Stimulated activated naive CD8-positive, alpha-beta T cell treated with anti-CD3 and anti-CD28 coated beads, Interleukin-15, Interleukin-2, amounts not matched to agents 100 ng/mL and 50 ng/mL, for 24 hours (primary cell): ENCODE measurements around the gene RTBDN.
"Not testable (repeated sequence)": the region's sequence is repeated elsewhere in the genome, so short reads cannot be mapped to it uniquely, and the experiment has no call there.

ENCODE experiments used
- H3K27ac Mint-ChIP-seq: one replicate; pipeline ENCODE4 v1.8.0; 2021; ENCODE audit warnings: mild to moderate bottlenecking, mixed read lengths
- H3K27me3 Mint-ChIP-seq: one replicate; pipeline ENCODE4 v1.8.0; 2021; ENCODE audit warnings: mixed read lengths
- H3K36me3 Mint-ChIP-seq: one replicate; pipeline ENCODE4 v1.8.0; 2021; ENCODE audit warnings: low read depth, mixed read lengths
- H3K4me1 Mint-ChIP-seq: one replicate; pipeline ENCODE4 v1.8.0; 2021; ENCODE audit warnings: low read depth, mixed read lengths
- H3K4me3 Mint-ChIP-seq: one replicate; pipeline ENCODE4 v1.8.0; 2021; ENCODE audit warnings: mild to moderate bottlenecking, mixed read lengths
- H3K9me3 Mint-ChIP-seq: one replicate; pipeline ENCODE4 v1.8.0; 2021; ENCODE audit warnings: mixed read lengths

RTBDN gene

DNA sequence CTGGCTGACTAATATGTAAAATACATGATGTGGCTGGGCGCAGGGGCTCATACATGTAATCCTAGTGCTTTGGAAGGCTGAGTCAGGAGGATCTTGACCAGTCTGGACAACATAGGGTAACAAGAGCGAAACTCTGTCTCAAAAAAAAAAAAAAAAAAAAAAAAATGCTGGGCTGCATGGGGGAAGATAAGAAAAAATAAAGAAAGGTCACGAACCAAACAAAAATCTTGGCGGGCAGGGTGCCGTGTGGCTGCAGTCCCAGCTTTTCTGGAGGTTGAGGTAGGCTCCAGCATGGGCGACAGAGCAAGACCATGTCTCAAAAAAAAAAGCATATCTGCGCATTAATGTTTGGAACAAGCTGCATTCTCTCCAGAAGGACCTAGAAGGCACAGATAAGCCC lies 19.3 kb downstream of the RTBDN start:
- Mint-ChIP-seq H3K27ac (no peak overlapping the region), H3K36me3 (peaks cover 21% of the 10 kb centered on the region), H3K4me1 (no peaks in the 10 kb centered on the region), H3K4me3 (no peak overlapping the region), H3K27me3 (no peaks in the 10 kb centered on the region), H3K9me3 (no peaks in the 10 kb centered on the region)

DNA sequence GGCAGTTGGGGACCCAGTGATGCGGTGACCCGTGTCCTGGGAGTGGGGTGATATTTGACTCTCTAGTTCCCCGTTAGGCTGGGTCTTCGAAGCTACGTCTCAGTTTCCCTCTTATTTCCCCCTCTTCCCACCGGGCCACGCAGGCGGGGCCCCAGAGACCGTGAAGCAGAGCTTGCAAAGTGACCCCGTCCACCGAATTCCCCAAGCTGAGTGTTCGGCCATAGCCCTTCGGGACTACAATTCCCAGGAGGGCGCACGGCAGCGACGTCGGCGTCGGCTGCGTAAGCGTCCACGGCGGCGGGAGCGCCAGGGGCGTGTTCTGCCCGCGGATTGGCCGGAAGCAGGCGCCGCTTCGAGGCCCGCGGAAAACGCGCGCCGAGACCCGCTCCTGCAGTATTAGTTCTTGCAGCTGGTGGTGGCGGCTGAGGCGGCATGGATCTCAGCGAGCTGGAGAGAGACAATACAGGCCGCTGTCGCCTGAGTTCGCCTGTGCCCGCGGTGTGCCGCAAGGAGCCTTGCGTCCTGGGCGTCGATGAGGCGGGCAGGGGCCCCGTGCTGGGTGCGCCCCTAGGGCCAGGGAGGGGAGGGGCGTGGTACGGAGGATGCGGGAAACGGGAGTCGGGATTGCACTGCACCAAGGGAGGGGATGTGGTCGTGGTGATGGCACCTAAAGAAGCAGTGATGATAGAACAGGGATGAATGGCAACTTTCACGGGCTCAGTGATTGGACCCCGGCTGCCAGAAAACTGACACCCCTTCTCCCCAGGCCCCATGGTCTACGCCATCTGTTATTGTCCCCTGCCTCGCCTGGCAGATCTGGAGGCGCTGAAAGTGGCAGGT lies 27.9 kb downstream of the RTBDN start, which contains the start of gene RNASEH2A:
Gene RNASEH2A (plus strand): TSS at position 343 of the 840 bp plus-strand sequence. CDS start 90 bp downstream, at position 433.
- Mint-ChIP-seq H3K27ac (peak within 1 kb of the TSS; percentile 92), H3K36me3 (peaks cover 17% of the 10 kb centered on the region), H3K27me3 (no peaks in the 10 kb centered on the region), H3K4me1 (peaks cover 22% of the 10 kb centered on the region), H3K9me3 (no peaks in the 10 kb centered on the region), H3K4me3 (peak within 1 kb of the TSS; percentile 95)

DNA sequence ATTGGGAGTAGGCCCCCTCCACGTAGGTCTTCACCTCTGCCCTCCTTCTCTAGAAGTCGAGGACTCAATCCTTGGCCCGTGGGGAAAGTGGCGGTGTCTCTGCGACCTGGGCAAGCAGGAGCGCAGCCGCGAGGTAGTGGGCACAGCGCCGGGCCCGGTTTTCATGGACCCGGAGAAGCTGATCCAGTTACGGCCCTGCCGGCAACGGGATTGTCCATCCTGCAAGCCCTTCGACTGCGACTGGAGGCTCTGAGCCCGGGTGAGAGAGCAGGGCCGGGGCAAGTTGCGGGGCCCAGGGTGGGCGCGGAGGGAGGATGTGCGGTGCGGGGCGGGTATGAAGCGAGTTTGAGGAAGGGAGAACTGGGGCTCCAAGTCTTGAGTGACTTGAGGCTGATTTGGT lies 30.3 kb downstream of the RTBDN start:
- no peak overlapping the region for H3K4me3 Mint-ChIP-seq
- no peak overlapping the region for H3K27ac Mint-ChIP-seq

GRCh38 chr19:12802267-12803106 lies 31.9 kb downstream of the RTBDN start:
- peak overlapping the region; percentile 89 for H3K4me3 Mint-ChIP-seq
- H3K9me3 Mint-ChIP-seq: no peaks in the 10 kb centered on the region
- peaks cover 15% of the 10 kb centered on the region for H3K36me3 Mint-ChIP-seq
- peaks cover 25% of the 10 kb centered on the region for H3K4me1 Mint-ChIP-seq
- H3K27me3 Mint-ChIP-seq: no peaks in the 10 kb centered on the region
- peak overlapping the region; percentile 51 for H3K27ac Mint-ChIP-seq

More for the DNA sequence above, 30.3 kb downstream of the RTBDN start:
- H3K4me1 Mint-ChIP-seq: peaks cover 29% of the 10 kb centered on the region
- peaks cover 23% of the 10 kb centered on the region for H3K36me3 Mint-ChIP-seq
- H3K27me3 Mint-ChIP-seq: no peaks in the 10 kb centered on the region
- H3K9me3 Mint-ChIP-seq: no peaks in the 10 kb centered on the region

- no peaks in the 10 kb centered on the region for H3K9me3 Mint-ChIP-seq
- H3K4me3 Mint-ChIP-seq: peak within 1 kb of the TSS; percentile 89
- H3K36me3 Mint-ChIP-seq: peaks cover 12% of the 10 kb centered on the region
- peaks cover 25% of the 10 kb centered on the region for H3K4me1 Mint-ChIP-seq
- no peaks in the 10 kb centered on the region for H3K27me3 Mint-ChIP-seq
- peak within 1 kb of the TSS; percentile 83 for H3K27ac Mint-ChIP-seq
Observed at GRCh38 chr19:12801466-12802266, 32.7 kb downstream of the RTBDN start, which contains the start of the genes PRDX2 and THSD8. Gene PRDX2, minus strand, starts transcription at chr19:12801800. Its CDS starts 539 bp downstream, at chr19:12801261. Gene THSD8, plus strand, starts transcription at chr19:12802069. Its CDS starts 3 bp downstream, at chr19:12802072.

- Mint-ChIP-seq H3K36me3 (peaks cover 10% of the 10 kb centered on the region), H3K9me3 (no peaks in the 10 kb centered on the region), H3K4me1 (peaks cover 25% of the 10 kb centered on the region), H3K27me3 (no peaks in the 10 kb centered on the region), H3K27ac (peak overlapping the region; percentile 83), H3K4me3 (peak overlapping the region; percentile 89)
Observed at GRCh38 chr19:12800923-12801465, 33.4 kb downstream of the RTBDN start.

DNA sequence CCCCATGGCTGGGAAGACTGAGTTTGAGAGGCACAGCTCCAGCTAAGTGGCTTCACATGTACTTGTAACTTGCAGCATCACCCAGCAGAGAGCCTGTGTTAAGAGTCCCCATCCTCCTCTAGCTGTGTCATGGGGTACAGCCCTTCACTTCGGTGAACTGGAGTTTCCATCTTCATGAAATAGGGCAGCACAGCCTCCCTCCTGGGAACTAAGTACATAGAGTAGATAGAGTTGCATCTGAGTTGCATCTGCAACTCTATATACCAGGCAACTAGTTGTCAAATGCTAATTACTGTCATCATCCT lies 34.0 kb downstream of the RTBDN start:
- no peaks in the 10 kb centered on the region for H3K9me3 Mint-ChIP-seq
- H3K4me3 Mint-ChIP-seq: peak overlapping the region; percentile 89
- H3K27ac Mint-ChIP-seq: peak overlapping the region; percentile 83
- peaks cover 28% of the 10 kb centered on the region for H3K4me1 Mint-ChIP-seq
- H3K36me3 Mint-ChIP-seq: peaks cover 10% of the 10 kb centered on the region
- no peaks in the 10 kb centered on the region for H3K27me3 Mint-ChIP-seq

- H3K27me3 Mint-ChIP-seq: no peaks in the 10 kb centered on the region
- H3K4me1 Mint-ChIP-seq: peaks cover 31% of the 10 kb centered on the region
- H3K27ac Mint-ChIP-seq: no peak overlapping the region
- peaks cover 10% of the 10 kb centered on the region for H3K36me3 Mint-ChIP-seq
- H3K4me3 Mint-ChIP-seq: peak overlapping the region; percentile 89
- no peaks in the 10 kb centered on the region for H3K9me3 Mint-ChIP-seq
Observed at GRCh38 chr19:12799742-12800465, 34.5 kb downstream of the RTBDN start.

GRCh38 chr19:12797607-12798006 lies 36.8 kb downstream of the RTBDN start:
- H3K36me3 Mint-ChIP-seq: peaks cover 16% of the 10 kb centered on the region
- H3K4me1 Mint-ChIP-seq: peaks cover 39% of the 10 kb centered on the region
- H3K4me3 Mint-ChIP-seq, H3K9me3 Mint-ChIP-seq, H3K27ac Mint-ChIP-seq, H3K27me3 Mint-ChIP-seq: not testable (repeated sequence)

GRCh38 chr19:12797141-12797587 lies 37.2 kb downstream of the RTBDN start:
- H3K36me3 Mint-ChIP-seq: peaks cover 16% of the 10 kb centered on the region
- peaks cover 35% of the 10 kb centered on the region for H3K4me1 Mint-ChIP-seq
- no peak overlapping the region for H3K27ac Mint-ChIP-seq

DNA sequence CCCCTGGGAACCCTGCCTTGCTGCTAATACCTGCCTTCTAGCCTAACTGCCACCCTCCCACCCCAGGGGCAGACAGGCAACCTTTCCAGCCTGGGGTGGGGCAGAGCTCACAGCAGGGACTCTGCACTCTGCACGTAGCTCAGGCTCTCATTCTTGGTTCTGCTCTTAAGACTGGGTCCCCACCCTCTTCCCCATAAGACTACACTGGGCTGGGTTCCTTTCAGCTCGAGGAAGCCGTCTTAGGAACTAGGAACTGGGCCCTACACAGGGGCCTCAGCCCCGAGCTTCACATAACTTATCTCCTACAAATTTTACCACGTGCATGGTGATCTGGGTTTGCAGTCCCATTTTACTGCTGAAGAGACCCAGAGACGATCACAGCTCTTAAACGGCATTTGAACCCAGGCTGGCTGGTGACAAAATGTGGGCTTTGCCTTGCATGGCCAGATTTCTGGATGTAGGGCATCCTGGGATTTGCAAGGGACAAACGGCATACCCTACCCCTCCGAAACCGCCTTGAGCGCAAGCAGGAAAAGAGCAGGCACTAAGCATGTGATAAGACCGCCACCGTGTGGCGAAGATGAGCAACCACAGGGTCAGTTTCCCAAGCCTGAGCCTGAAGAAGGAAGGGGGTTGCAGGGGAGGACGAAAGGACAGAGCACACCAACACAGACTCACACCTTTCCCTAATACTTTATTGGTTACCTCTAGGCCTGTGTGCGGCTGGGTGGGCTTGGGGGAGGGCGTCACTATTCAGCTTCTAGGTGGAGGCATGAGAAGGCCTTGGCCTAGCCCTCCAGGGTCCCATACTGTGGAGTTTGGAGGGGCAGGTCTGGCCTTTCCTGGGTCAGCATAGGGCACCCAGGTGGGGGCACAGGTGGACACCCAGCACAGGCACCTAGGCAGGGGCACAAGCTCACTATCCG lies 38.0 kb downstream of the RTBDN start:
- Mint-ChIP-seq H3K27ac (peak overlapping the region; percentile 85), H3K4me1 (peaks cover 33% of the 10 kb centered on the region), H3K36me3 (peaks cover 16% of the 10 kb centered on the region), H3K27me3 (no peaks in the 10 kb centered on the region), H3K4me3 (peak overlapping the region; percentile 69), H3K9me3 (no peaks in the 10 kb centered on the region)

More at GRCh38 chr19:12797141-12797587, 37.2 kb downstream of the RTBDN start:
- Mint-ChIP-seq H3K4me3 (no peak overlapping the region), H3K9me3 (no peaks in the 10 kb centered on the region), H3K27me3 (no peaks in the 10 kb centered on the region)

GRCh38 chr19:12794971-12795381 lies 39.4 kb downstream of the RTBDN start:
- no peaks in the 10 kb centered on the region for H3K9me3 Mint-ChIP-seq
- peak overlapping the region; percentile 91 for H3K27ac Mint-ChIP-seq
- H3K36me3 Mint-ChIP-seq: peaks cover 10% of the 10 kb centered on the region
- peak overlapping the region; percentile 81 for H3K4me3 Mint-ChIP-seq
- peaks cover 36% of the 10 kb centered on the region for H3K4me1 Mint-ChIP-seq
- no peaks in the 10 kb centered on the region for H3K27me3 Mint-ChIP-seq
